ENCODE data around the gene BYSL. TPM values are rescaled to one million over a fixed set of nuclear protein-coding genes. Genes with fewer than 3 reads are reported as not detected.

BYSL gene
- total and polyA plus RNA-seq, 9 of the 15 experiments (the other 6 are each of a cell fraction or from before 2014, with no cell fraction given), result 22.2 to 92.3 (median 53.4) TPM

DNA sequence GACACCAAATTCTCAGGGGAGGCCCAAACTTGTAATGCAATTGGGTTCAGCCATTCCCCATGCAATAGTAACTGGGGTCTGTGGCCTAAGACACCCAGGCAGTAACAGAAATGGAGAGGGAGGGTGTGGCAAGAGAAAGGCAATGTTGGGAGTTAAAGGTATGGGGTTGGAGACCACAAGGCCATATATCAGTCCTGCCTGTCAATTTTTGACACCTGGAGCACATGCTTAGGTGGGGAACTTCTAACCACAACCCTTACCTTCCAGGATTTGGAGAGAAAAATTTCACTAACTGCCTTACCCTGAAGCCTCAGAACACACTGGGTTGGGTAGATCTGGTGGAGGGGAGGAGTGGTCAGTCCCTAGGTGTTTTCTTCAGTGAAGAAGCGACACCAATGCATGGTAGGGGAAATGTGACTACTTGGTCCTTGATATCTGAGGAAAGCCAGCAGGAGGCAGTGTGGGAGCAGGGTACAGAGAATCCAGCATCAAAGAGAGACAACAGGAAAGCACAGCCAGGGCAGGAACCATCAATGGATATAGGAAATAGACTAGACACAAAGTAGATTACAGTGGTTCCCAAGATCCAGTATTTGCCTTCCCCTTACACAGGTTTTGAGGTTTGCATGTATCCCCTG is 19.3 kb upstream of the BYSL start (continued):
- TF ChIP-seq CEBPB (tag; IDR thresholded peaks at IDR 0.05) (no peak), PRPF4 (IDR thresholded peaks at IDR 0.05; ENCODE audit: insufficient read depth, low read depth, low read length, poor library complexity, severe bottlenecking) (no peak), PCBP1 (IDR thresholded peaks at IDR 0.05; ENCODE audit: low read depth, low read length, poor library complexity, severe bottlenecking) (no peak), STAT5B (CRISPR knock-in tag; IDR thresholded peaks at IDR 0.05) (no peak), MAFG (tag; conservative IDR thresholded peaks at IDR 0.05) (no peak), ESRRB (CRISPR knock-in tag; IDR thresholded peaks at IDR 0.05; ENCODE audit: borderline replicate concordance) (no peak), KLF1 (tag; IDR thresholded peaks at IDR 0.05) (no peak), POLR2B (IDR thresholded peaks at IDR 0.05; ENCODE audit: low read depth, partially characterized antibody) (no peak), HDAC3 (IDR thresholded peaks at IDR 0.05; ENCODE audit: borderline replicate concordance, partially characterized antibody) (no peak), ZC3H11A (IDR thresholded peaks at IDR 0.05; ENCODE audit: low read depth, low read length) (no peak), MECOM (CRISPR knock-in tag; IDR thresholded peaks at IDR 0.05) (no peak), ZC3H8 (IDR thresholded peaks at IDR 0.05) (no peak), ZKSCAN8 (CRISPR knock-in tag; IDR thresholded peaks at IDR 0.05) (no peak)
- TF ChIP-seq, protein P1, sequence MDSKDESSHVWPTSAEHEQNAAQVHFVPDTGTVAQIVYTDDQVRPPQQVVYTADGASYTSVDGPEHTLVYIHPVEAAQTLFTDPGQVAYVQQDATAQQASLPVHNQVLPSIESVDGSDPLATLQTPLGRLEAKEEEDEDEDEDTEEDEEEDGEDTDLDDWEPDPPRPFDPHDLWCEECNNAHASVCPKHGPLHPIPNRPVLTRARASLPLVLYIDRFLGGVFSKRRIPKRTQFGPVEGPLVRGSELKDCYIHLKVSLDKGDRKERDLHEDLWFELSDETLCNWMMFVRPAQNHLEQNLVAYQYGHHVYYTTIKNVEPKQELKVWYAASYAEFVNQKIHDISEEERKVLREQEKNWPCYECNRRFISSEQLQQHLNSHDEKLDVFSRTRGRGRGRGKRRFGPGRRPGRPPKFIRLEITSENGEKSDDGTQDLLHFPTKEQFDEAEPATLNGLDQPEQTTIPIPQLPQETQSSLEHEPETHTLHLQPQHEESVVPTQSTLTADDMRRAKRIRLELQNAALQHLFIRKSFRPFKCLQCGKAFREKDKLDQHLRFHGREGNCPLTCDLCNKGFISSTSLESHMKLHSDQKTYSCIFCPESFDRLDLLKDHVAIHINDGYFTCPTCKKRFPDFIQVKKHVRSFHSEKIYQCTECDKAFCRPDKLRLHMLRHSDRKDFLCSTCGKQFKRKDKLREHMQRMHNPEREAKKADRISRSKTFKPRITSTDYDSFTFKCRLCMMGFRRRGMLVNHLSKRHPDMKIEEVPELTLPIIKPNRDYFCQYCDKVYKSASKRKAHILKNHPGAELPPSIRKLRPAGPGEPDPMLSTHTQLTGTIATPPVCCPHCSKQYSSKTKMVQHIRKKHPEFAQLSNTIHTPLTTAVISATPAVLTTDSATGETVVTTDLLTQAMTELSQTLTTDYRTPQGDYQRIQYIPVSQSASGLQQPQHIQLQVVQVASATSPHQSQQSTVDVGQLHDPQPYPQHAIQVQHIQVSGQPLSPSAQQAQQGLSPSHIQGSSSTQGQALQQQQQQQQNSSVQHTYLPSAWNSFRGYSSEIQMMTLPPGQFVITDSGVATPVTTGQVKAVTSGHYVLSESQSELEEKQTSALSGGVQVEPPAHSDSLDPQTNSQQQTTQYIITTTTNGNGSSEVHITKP (IDR thresholded peaks at IDR 0.05; ENCODE audit: partially characterized antibody), result no peak
- TF ChIP-seq, protein P2, sequence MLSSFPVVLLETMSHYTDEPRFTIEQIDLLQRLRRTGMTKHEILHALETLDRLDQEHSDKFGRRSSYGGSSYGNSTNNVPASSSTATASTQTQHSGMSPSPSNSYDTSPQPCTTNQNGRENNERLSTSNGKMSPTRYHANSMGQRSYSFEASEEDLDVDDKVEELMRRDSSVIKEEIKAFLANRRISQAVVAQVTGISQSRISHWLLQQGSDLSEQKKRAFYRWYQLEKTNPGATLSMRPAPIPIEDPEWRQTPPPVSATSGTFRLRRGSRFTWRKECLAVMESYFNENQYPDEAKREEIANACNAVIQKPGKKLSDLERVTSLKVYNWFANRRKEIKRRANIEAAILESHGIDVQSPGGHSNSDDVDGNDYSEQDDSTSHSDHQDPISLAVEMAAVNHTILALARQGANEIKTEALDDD (IDR thresholded peaks at IDR 0.05), result no peak
- TF ChIP-seq, protein P3, sequence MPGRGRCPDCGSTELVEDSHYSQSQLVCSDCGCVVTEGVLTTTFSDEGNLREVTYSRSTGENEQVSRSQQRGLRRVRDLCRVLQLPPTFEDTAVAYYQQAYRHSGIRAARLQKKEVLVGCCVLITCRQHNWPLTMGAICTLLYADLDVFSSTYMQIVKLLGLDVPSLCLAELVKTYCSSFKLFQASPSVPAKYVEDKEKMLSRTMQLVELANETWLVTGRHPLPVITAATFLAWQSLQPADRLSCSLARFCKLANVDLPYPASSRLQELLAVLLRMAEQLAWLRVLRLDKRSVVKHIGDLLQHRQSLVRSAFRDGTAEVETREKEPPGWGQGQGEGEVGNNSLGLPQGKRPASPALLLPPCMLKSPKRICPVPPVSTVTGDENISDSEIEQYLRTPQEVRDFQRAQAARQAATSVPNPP (IDR thresholded peaks at IDR 0.05; ENCODE audit: borderline replicate concordance, insufficient read depth, insufficient read length), result no peak
- TF ChIP-seq, protein P4, sequence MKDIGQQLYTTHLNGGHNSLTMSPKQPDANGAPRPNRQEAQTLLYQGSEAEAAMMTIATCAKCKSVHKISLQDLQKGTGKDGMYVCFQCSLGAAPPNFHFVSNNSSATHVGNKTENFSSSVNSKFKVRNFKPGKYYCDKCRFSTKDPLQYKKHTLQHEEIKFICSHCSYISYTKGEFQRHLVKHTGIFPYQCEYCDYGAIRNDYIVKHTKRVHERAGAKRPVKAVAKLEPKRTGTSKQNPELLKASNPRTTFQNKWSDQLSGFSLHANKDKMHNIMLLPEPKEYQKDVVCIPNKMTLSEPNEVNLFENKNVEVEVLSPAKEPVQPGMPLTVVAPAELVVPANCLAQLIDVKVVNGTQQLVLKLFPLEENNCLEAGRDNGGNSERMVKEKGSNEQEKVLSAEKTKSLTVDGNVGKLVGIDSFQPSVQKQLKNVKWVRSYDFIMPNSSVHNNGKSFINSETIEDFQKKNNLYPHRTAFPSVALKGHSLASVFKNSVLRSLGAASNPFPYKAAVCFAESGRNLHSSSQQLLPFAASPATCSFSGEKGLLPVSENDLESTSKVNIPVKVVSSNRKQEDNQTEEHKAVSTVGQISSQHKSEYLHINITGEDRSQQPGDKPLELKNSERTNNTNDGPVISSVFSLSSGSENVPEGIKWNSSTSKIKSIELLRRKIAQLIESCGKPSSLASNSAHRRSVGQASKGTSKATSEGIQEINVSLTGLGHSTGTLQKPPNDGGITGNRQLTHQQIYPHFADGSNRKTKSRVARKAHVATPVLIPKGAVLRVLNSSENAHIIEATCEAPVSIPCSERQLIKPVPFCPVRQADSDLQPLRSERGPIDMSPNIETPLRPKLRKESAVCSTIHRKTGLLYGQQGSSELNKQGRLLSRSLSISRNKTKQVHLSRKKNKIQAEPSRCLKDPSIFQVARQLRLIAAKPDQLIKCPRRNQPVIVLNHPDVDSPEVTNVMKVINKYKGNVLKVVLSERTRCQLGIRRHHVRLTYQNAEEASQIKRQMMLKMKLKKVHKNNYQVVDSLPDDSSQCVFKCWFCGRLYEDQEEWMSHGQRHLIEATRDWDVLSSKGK (CRISPR knock-in tag; IDR thresholded peaks at IDR 0.05), result no peak
